Panc1 (cell line): ENCODE measurements around the gene KRTCAP3. TPM values are rescaled to one million over a fixed set of nuclear protein-coding genes. Genes with fewer than 3 reads are reported as not detected.

Experiments
- ATAC-seq: fragments of 200-7000 bp; cut with Tn5 transposase; 2 replicates; pipeline ENCODE4 v1.9.1; 2020; ENCODE audit warnings: mild to moderate bottlenecking, moderate library complexity
- BruUV-seq: library from RNA; stranded (reverse); fragments of 400-500 nt; replicated peaks from 2 replicates; lab custom pipeline; 2021; lab: Mats Ljungman, UMichigan
- CTCF ChIA-PET: fragments of 300-600 bp; sonication (Branson Sonifier 250); formaldehyde crosslinking; loops from one replicate; lab custom pipeline; 2022; ENCODE audit warnings: antibody characterized with exemption; lab: Charles Lee
- POLR2A ChIA-PET: fragments of 300-600 bp; sonication (Branson Sonifier 250); formaldehyde crosslinking; loops from one replicate; lab custom pipeline; 2022; ENCODE audit warnings: antibody characterized with exemption; lab: Charles Lee
- DNase-seq: peaks from one replicate; pipeline ENCODE4 v3.0.0-alpha.2; 2010; ENCODE audit warnings: low read depth, low spot score
- H3K27ac ChIP-seq: 2 replicates; pipeline ENCODE4 v1.5.1; 2011; ENCODE audit warnings: mild to moderate bottlenecking, low read length, inconsistent platforms
- H3K27me3 ChIP-seq: fragments of 200-500 bp; sonication (Bioruptor generic); 2 replicates; pipeline ENCODE4 v1.6.0; 2014; ENCODE audit warnings: low read length, inconsistent platforms; ENCODE audit not compliant: control insufficient read depth, insufficient read depth
- H3K36me3 ChIP-seq: fragments of 200-500 bp; sonication (Bioruptor generic); 2 replicates; pipeline ENCODE4 v1.5.1; 2014; ENCODE audit warnings: inconsistent platforms, mild to moderate bottlenecking, low read length, moderate library complexity; ENCODE audit not compliant: control insufficient read depth, insufficient read depth
- H3K4me1 ChIP-seq: 2 replicates; pipeline ENCODE4 v1.5.1; 2011; ENCODE audit warnings: inconsistent platforms, mild to moderate bottlenecking, low read length, moderate library complexity; ENCODE audit not compliant: control insufficient read depth, insufficient read depth
- H3K4me3 ChIP-seq, 2 experiments: 2 replicates each; pipeline ENCODE4 v1.5.1; 2011 to 2012; ENCODE audit warnings: low read depth in 2 of 2, low read length in 2 of 2, mild to moderate bottlenecking in 2 of 2, inconsistent platforms in 1 of 2, moderate library complexity in 1 of 2
- H3K9me3 ChIP-seq: fragments of 200-500 bp; sonication (Bioruptor generic); 2 replicates; pipeline ENCODE4 v1.5.1; 2014; ENCODE audit warnings: low read depth, mild to moderate bottlenecking, inconsistent platforms, low read length, moderate library complexity; ENCODE audit not compliant: control insufficient read depth, insufficient read depth
- CTCF ChIP-seq: fragments of 450-650 bp; IDR thresholded peaks from 2 replicates; pipeline ENCODE4 v1.5.1; 2017; ENCODE audit warnings: mild to moderate bottlenecking
- POLR2AphosphoS5 ChIP-seq: IDR thresholded peaks from 2 replicates; pipeline ENCODE4 v1.6.1; 2012; ENCODE audit warnings: mild to moderate bottlenecking, low read depth, low read length, moderate library complexity
- REST ChIP-seq, 2 experiments: IDR thresholded peaks; 2 replicates each; pipeline ENCODE4 v1.6.1; 2011 to 2012; ENCODE audit warnings: low read depth in 2 of 2, control low read depth in 1 of 2, low read length in 1 of 2, mild to moderate bottlenecking in 1 of 2, moderate library complexity in 1 of 2; ENCODE audit not compliant: insufficient read depth in 1 of 2
- SIN3A ChIP-seq: IDR thresholded peaks from 2 replicates; pipeline ENCODE4 v1.6.1; 2012; ENCODE audit warnings: low read depth, mild to moderate bottlenecking, low read length, moderate library complexity, borderline replicate concordance; ENCODE audit not compliant: insufficient read depth
- TCF7L2 ChIP-seq: IDR thresholded peaks from 2 replicates; pipeline ENCODE4 v1.6.1; 2011; ENCODE audit warnings: mild to moderate bottlenecking, low read depth, low read length, inconsistent platforms
- in situ Hi-C: cut with HindIII; loops from 2 replicates; pipeline ENCODE4 v1.10.0; 2016; ENCODE audit warnings: low sequenced_read_pairs, low pct_unique_long_range_greater_than_20kb
- intact Hi-C: fragments of 100-400 bp; cut with micrococcal nuclease; formaldehyde crosslinking; loops from one replicate; pipeline ENCODE4 v1.10.0; 2022; ENCODE audit not compliant: unreplicated experiment
- total RNA-seq: library from RNA; stranded (reverse); gene quantifications from one replicate; pipeline ENCODE4 v1.2.1, GENCODE V29; 2021; ENCODE audit not compliant: unreplicated experiment

KRTCAP3 gene
- total RNA-seq, 1 experiment from 2014 or later = 1.9 TPM

GRCh38 chr2:27416151-27416550, 26.0 kb upstream of the KRTCAP3 start:
- in situ Hi-C loops = no loop called here
- no peaks in the 10 kb centered on the region for H3K4me1 ChIP-seq
- ChIA-PET POLR2A (no interaction called here), CTCF (no interaction called here)
- TF ChIP-seq SIN3A (no peak), POLR2AphosphoS5 (no peak), REST (IDR thresholded peaks at IDR 0.05; ENCODE audit: insufficient read depth in 1 of 2, low read depth in 2 of 2, low read length in 1 of 2) (no peak), CTCF (no peak), TCF7L2 (no peak)
- DNase-seq (no peak), ATAC-seq (no peak)
- no peaks in the 10 kb centered on the region for H3K36me3 ChIP-seq
- H3K9me3 ChIP-seq = no peaks in the 10 kb centered on the region
- intact Hi-C loops = no loop called here
- no peaks in the 10 kb centered on the region for H3K27me3 ChIP-seq
- BruUV-seq = no TSS peak
- no peak overlapping the region for H3K4me3 ChIP-seq
- H3K27ac ChIP-seq = no peak overlapping the region

- ChIA-PET CTCF (interaction anchor here (0.6 kb wide), 1 partner anchor 332 kb away, joined by 11 read pairs; no protein-coding TSS in a partner anchor), POLR2A (interaction anchor here (0.5 kb wide), 1 partner anchor 294 kb away, joined by 6 read pairs; no protein-coding TSS in a partner anchor)
- Histone ChIP-seq H3K4me1 (no peaks in the 10 kb centered on the region), H3K4me3 (no peak overlapping the region), H3K27me3 (no peaks in the 10 kb centered on the region), H3K27ac (no peak overlapping the region), H3K9me3 (no peaks in the 10 kb centered on the region), H3K36me3 (no peaks in the 10 kb centered on the region)
- DNase-seq (no peak), ATAC-seq (no peak)
- in situ Hi-C loops (no loop called here), intact Hi-C loops (no loop called here)
- no TSS peak for BruUV-seq
- TF ChIP-seq REST (IDR thresholded peaks at IDR 0.05; ENCODE audit: insufficient read depth in 1 of 2, low read depth in 2 of 2, low read length in 1 of 2) = no peak
- no peak for TF ChIP-seq POLR2AphosphoS5
- TF ChIP-seq TCF7L2 = no peak
- TF ChIP-seq CTCF = no peak
- no peak for TF ChIP-seq SIN3A
These were observed 21.2 kb upstream of the KRTCAP3 start for GRCh38 chr2:27420996-27421395.
